ENCODE data around the gene SLC66A2.

SLC66A2 gene

GRCh38 chr18:79931475-79931874 lies 20.0 kb downstream of the SLC66A2 start:
- DNase-seq (ENCODE audit: low spot score), result no peak
- CTCF ChIA-PET, result no interaction called here
- no peak for TF ChIP-seq CTCF (conservative IDR thresholded peaks at IDR 0.05; ENCODE audit: low read depth)
- no peak overlapping the region for H3K27ac ChIP-seq
- POLR2A ChIA-PET (ENCODE audit: low non-redundant PET), result no interaction called here

- CTCF ChIA-PET, result no interaction called here
- H3K27ac ChIP-seq, result no peak overlapping the region
- POLR2A ChIA-PET (ENCODE audit: low non-redundant PET), result no interaction called here
- TF ChIP-seq CTCF (conservative IDR thresholded peaks at IDR 0.05; ENCODE audit: low read depth), result no peak
- no peak for DNase-seq (ENCODE audit: low spot score)
Observed at GRCh38 chr18:79930020-79930642, 21.3 kb downstream of the SLC66A2 start.

DNA sequence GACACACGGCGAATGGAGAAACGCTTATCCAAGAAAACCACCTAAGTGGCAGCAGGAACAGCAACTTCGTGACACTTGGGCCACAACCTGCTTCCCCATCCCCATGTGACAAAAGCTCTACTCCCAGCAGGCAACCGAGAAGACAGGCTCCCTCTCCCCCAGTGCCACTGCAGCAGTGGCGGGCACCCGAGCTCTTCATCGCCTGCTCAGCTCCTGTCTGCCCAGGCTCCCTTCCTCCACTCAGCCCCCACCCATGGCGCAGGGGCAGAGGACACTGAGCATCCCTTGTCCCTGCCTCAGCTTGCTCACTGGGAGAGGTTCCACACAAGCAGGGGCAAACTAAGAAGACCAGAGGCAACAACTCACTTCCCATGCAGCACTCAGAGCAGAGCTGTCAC lies 22.9 kb downstream of the SLC66A2 start:
- POLR2A ChIA-PET (ENCODE audit: low non-redundant PET), result interaction anchor here (0.7 kb wide), 1 partner anchor 22 kb away, joined by 3 read pairs; no protein-coding TSS in a partner anchor
- no peak overlapping the region for H3K27ac ChIP-seq
- CTCF ChIA-PET, result no interaction called here
- no peak for DNase-seq (ENCODE audit: low spot score)
- TF ChIP-seq CTCF (conservative IDR thresholded peaks at IDR 0.05; ENCODE audit: low read depth), result no peak

GRCh38 chr18:79927607-79928562 lies 23.6 kb downstream of the SLC66A2 start:
- no peak for DNase-seq (ENCODE audit: low spot score)
- TF ChIP-seq CTCF (conservative IDR thresholded peaks at IDR 0.05; ENCODE audit: low read depth), result no peak
- no peak overlapping the region for H3K27ac ChIP-seq
- ChIA-PET POLR2A (ENCODE audit: low non-redundant PET) (interaction anchor here (0.7 kb wide), 1 partner anchor 23 kb away, joined by 3 read pairs; no protein-coding TSS in a partner anchor), CTCF (interaction anchor here (0.6 kb wide), 1 partner anchor 59 kb away, joined by 3 read pairs; no protein-coding TSS in a partner anchor)

DNA sequence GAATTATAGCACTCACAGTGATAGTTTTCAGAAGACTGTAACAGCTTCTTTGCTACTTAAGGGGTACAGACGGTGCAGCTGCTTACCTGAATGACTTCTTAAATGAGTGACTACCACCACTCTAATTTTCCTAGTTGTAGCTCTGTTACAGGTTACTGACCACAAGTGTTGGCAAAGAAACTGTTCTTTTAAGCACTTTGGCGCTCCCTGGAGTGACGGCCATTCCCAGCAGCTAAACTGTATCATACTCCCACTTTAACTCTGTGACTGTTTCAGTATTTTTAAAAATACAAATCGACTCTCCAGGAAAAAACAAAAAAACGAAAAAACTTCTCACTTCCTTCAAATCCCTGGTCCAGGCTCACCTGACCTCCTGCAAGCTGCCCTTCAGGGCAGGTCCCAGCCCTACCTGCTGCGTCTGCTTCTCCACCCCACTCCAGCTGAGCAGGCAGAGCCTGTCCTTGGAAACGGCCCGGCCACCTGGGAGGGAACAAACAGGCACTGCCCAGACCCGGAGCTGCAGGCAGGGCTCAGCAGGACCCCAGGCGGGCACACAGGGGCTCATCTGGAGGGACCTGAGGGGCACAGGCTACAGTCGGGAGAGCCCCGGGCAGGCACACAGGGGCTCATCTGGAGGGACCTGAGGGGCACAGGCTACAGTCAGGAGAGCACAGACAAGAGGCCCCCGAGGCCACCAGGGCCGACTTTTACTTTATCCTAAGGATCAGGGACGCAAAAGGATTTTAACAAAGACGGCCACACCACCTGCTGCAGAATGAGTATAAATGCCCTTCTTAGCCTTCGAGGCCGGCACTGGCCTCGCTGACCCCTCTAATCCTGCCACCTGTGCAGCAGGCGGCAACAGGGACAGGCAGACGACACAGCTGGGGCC lies 24.5 kb downstream of the SLC66A2 start:
- H3K27ac ChIP-seq, result no peak overlapping the region
- ChIA-PET CTCF (interaction anchor here (0.6 kb wide), 1 partner anchor 60 kb away, joined by 3 read pairs; no protein-coding TSS in a partner anchor), POLR2A (ENCODE audit: low non-redundant PET) (no interaction called here)
- TF ChIP-seq CTCF (conservative IDR thresholded peaks at IDR 0.05; ENCODE audit: low read depth), result no peak
- DNase-seq (ENCODE audit: low spot score), result no peak

DNA sequence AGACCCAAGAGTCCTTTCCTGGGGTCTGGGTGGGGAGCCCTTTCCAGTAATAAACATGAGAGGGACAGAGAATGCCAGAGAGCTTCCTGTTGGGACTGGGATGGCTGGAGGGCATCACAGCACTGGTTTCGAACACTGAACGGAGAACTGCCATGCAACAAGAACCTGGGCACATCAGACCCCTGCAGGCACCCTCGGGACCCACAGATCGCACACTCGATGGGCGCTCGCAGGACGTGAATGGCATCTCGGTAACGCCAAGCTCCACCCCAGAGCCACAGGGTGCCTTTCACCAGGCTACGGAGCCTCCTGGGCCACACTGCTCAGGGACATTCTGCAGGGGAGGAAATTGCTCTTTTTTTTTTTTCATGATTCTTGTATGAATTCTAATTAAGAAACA lies 25.1 kb downstream of the SLC66A2 start:
- ChIA-PET CTCF (no interaction called here), POLR2A (ENCODE audit: low non-redundant PET) (no interaction called here)
- H3K27ac ChIP-seq, result no peak overlapping the region
- no peak for DNase-seq (ENCODE audit: low spot score)
- TF ChIP-seq CTCF (conservative IDR thresholded peaks at IDR 0.05; ENCODE audit: low read depth), result no peak
